ENCODE results near the gene ICAM5. TPM values are rescaled to one million over a fixed set of nuclear protein-coding genes. Genes with fewer than 3 reads are reported as not detected.

The ICAM5 gene
- total and polyA plus RNA-seq, 10 of the 15 experiments (the other 5 are each of a cell fraction or from before 2014, with no cell fraction given): 0.14 to 4.6 (median 0.94) TPM; not detected in 2

DNA sequence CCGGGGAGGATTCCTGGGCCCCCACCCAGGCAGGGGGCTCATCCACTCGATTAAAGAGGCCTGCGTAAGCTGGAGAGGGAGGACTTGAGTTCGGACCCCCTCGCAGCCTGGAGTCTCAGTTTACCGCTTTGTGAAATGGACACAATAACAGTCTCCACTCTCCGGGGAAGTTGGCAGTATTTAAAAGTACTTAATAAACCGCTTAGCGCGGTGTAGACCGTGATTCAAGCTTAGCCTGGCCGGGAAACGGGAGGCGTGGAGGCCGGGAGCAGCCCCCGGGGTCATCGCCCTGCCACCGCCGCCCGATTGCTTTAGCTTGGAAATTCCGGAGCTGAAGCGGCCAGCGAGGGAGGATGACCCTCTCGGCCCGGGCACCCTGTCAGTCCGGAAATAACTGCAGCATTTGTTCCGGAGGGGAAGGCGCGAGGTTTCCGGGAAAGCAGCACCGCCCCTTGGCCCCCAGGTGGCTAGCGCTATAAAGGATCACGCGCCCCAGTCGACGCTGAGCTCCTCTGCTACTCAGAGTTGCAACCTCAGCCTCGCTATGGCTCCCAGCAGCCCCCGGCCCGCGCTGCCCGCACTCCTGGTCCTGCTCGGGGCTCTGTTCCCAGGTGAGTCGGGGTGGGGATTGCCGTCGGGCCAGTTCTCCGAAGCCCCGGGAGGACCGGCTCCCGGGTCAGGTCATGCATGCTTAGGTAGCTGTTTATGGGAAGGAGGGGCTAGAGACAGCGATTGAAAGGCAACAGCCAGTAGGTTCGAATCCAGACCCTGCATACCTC lies 18.9 kb upstream of the ICAM5 start, which contains the start of gene ICAM1 (continued):
- TF ChIP-seq, protein P1, sequence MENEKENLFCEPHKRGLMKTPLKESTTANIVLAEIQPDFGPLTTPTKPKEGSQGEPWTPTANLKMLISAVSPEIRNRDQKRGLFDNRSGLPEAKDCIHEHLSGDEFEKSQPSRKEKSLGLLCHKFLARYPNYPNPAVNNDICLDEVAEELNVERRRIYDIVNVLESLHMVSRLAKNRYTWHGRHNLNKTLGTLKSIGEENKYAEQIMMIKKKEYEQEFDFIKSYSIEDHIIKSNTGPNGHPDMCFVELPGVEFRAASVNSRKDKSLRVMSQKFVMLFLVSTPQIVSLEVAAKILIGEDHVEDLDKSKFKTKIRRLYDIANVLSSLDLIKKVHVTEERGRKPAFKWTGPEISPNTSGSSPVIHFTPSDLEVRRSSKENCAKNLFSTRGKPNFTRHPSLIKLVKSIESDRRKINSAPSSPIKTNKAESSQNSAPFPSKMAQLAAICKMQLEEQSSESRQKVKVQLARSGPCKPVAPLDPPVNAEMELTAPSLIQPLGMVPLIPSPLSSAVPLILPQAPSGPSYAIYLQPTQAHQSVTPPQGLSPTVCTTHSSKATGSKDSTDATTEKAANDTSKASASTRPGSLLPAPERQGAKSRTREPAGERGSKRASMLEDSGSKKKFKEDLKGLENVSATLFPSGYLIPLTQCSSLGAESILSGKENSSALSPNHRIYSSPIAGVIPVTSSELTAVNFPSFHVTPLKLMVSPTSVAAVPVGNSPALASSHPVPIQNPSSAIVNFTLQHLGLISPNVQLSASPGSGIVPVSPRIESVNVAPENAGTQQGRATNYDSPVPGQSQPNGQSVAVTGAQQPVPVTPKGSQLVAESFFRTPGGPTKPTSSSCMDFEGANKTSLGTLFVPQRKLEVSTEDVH (IDR thresholded peaks at IDR 0.05; ENCODE audit: low read depth, partially characterized antibody): no peak
- peak; percentile 97; the same call in 2 of the 3 replicates for TF ChIP-seq POU2F2 (IDR thresholded peaks at IDR 0.05; ENCODE audit: borderline replicate concordance, low read depth, low read length)
- TF ChIP-seq JUND (IDR thresholded peaks at IDR 0.05; ENCODE audit: low read depth, low read length): no peak
- peak; percentile 92 for TF ChIP-seq PML (IDR thresholded peaks at IDR 0.05; ENCODE audit: low read length)
- TF ChIP-seq ATF7 (IDR thresholded peaks at IDR 0.05; ENCODE audit: low read depth): no peak; the same call in 1 of the 2 replicates
- no peak for TF ChIP-seq IRF4 (IDR thresholded peaks at IDR 0.05; ENCODE audit: low read depth, low read length)
- TF ChIP-seq, protein P2, sequence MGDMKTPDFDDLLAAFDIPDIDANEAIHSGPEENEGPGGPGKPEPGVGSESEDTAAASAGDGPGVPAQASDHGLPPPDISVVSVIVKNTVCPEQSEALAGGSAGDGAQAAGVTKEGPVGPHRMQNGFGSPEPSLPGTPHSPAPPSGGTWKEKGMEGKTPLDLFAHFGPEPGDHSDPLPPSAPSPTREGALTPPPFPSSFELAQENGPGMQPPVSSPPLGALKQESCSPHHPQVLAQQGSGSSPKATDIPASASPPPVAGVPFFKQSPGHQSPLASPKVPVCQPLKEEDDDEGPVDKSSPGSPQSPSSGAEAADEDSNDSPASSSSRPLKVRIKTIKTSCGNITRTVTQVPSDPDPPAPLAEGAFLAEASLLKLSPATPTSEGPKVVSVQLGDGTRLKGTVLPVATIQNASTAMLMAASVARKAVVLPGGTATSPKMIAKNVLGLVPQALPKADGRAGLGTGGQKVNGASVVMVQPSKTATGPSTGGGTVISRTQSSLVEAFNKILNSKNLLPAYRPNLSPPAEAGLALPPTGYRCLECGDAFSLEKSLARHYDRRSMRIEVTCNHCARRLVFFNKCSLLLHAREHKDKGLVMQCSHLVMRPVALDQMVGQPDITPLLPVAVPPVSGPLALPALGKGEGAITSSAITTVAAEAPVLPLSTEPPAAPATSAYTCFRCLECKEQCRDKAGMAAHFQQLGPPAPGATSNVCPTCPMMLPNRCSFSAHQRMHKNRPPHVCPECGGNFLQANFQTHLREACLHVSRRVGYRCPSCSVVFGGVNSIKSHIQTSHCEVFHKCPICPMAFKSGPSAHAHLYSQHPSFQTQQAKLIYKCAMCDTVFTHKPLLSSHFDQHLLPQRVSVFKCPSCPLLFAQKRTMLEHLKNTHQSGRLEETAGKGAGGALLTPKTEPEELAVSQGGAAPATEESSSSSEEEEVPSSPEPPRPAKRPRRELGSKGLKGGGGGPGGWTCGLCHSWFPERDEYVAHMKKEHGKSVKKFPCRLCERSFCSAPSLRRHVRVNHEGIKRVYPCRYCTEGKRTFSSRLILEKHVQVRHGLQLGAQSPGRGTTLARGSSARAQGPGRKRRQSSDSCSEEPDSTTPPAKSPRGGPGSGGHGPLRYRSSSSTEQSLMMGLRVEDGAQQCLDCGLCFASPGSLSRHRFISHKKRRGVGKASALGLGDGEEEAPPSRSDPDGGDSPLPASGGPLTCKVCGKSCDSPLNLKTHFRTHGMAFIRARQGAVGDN (IDR thresholded peaks at IDR 0.05): peak; percentile 98
- TF ChIP-seq, protein P3, sequence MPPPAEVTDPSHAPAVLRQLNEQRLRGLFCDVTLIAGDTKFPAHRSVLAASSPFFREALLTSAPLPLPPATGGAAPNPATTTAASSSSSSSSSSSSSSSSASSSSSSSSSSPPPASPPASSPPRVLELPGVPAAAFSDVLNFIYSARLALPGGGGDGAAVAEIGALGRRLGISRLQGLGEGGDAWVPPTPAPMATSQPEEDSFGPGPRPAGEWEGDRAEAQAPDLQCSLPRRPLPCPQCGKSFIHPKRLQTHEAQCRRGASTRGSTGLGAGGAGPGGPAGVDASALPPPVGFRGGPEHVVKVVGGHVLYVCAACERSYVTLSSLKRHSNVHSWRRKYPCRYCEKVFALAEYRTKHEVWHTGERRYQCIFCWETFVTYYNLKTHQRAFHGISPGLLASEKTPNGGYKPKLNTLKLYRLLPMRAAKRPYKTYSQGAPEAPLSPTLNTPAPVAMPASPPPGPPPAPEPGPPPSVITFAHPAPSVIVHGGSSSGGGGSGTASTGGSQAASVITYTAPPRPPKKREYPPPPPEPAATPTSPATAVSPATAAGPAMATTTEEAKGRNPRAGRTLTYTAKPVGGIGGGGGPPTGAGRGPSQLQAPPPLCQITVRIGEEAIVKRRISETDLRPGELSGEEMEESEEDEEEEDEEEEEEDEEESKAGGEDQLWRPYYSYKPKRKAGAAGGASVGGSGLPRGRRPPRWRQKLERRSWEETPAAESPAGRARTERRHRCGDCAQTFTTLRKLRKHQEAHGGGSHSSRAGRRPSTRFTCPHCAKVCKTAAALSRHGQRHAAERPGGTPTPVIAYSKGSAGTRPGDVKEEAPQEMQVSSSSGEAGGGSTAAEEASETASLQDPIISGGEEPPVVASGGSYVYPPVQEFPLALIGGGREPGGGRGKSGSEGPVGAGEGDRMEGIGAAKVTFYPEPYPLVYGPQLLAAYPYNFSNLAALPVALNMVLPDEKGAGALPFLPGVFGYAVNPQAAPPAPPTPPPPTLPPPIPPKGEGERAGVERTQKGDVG (CRISPR knock-in tag; IDR thresholded peaks at IDR 0.05): no peak
- no peak for TF ChIP-seq KAT2A (conservative IDR thresholded peaks at IDR 0.05; ENCODE audit: control insufficient read depth, low read depth, low read length)
- no peak for TF ChIP-seq ZNF622 (IDR thresholded peaks at IDR 0.05)
- TF ChIP-seq, protein P4, sequence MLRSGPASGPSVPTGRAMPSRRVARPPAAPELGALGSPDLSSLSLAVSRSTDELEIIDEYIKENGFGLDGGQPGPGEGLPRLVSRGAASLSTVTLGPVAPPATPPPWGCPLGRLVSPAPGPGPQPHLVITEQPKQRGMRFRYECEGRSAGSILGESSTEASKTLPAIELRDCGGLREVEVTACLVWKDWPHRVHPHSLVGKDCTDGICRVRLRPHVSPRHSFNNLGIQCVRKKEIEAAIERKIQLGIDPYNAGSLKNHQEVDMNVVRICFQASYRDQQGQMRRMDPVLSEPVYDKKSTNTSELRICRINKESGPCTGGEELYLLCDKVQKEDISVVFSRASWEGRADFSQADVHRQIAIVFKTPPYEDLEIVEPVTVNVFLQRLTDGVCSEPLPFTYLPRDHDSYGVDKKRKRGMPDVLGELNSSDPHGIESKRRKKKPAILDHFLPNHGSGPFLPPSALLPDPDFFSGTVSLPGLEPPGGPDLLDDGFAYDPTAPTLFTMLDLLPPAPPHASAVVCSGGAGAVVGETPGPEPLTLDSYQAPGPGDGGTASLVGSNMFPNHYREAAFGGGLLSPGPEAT (IDR thresholded peaks at IDR 0.05; ENCODE audit: low read depth): no peak
- TF ChIP-seq, protein P5, sequence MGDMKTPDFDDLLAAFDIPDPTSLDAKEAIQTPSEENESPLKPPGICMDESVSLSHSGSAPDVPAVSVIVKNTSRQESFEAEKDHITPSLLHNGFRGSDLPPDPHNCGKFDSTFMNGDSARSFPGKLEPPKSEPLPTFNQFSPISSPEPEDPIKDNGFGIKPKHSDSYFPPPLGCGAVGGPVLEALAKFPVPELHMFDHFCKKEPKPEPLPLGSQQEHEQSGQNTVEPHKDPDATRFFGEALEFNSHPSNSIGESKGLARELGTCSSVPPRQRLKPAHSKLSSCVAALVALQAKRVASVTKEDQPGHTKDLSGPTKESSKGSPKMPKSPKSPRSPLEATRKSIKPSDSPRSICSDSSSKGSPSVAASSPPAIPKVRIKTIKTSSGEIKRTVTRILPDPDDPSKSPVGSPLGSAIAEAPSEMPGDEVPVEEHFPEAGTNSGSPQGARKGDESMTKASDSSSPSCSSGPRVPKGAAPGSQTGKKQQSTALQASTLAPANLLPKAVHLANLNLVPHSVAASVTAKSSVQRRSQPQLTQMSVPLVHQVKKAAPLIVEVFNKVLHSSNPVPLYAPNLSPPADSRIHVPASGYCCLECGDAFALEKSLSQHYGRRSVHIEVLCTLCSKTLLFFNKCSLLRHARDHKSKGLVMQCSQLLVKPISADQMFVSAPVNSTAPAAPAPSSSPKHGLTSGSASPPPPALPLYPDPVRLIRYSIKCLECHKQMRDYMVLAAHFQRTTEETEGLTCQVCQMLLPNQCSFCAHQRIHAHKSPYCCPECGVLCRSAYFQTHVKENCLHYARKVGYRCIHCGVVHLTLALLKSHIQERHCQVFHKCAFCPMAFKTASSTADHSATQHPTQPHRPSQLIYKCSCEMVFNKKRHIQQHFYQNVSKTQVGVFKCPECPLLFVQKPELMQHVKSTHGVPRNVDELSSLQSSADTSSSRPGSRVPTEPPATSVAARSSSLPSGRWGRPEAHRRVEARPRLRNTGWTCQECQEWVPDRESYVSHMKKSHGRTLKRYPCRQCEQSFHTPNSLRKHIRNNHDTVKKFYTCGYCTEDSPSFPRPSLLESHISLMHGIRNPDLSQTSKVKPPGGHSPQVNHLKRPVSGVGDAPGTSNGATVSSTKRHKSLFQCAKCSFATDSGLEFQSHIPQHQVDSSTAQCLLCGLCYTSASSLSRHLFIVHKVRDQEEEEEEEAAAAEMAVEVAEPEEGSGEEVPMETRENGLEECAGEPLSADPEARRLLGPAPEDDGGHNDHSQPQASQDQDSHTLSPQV (IDR thresholded peaks at IDR 0.05): no peak

Data from GM12878 (cell line).